Activated CD4-positive, alpha-beta T cell treated with anti-CD3 and anti-CD28 coated beads for 24 hours (primary cell): ENCODE measurements around the gene ARHGEF28.

ENCODE experiments used
- DNase-seq, 2 donors: peaks; one replicate each; pipeline ENCODE4 v3.0.0-alpha.2; 2020; ENCODE audit warnings: low read depth in 2 of 2

The ARHGEF28 gene

GRCh38 chr5:73899916-73900315 is 273.9 kb downstream of the ARHGEF28 start:
- DNase-seq: no peak

- DNase-seq: no peak
These were observed 274.6 kb downstream of the ARHGEF28 start for GRCh38 chr5:73900566-73900965.

GRCh38 chr5:73901043-73901442 is 275.0 kb downstream of the ARHGEF28 start:
- no peak for DNase-seq

DNA sequence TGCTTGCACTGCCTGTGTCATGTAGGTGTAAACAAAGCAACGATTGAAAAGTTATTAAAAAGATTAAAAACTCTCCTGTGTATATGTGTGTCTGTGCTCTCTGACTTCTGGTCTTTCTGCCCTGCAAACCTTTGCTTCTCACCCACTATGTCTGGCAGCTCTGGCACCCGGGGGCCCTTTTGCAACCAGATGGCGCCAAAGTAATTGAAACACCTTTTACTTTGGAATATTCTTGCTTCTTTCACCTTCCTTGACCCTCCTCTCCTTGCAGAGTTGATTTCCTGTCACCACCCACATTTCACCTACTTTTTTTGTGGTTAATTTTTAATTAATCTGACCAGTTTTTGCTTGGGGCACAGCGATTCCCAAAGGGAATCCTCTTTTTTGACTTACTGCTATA is 275.5 kb downstream of the ARHGEF28 start:
- DNase-seq: no peak

- DNase-seq: peak in 1 of 2 donors; percentile 3
These were observed 276.5 kb downstream of the ARHGEF28 start for GRCh38 chr5:73902327-73903051.

DNA sequence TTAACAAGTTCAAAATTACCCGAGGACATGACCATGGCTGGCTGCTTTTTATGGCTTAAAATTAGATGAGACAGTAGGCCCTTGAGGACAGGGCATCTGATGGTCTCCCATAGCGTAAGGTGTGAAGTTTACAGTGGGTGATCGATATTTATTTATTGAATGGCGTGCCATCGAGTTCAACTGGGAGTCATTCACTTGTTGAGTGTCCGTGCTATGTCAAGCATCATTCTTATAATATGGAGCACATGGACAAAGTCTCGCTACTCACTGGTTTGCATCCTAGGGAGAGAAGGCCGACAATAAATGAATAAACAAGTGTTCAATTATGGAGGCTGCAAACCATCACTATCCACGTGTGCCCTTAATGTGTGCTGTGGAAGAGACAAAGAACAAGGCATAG is 277.2 kb downstream of the ARHGEF28 start:
- no peak for DNase-seq

DNA sequence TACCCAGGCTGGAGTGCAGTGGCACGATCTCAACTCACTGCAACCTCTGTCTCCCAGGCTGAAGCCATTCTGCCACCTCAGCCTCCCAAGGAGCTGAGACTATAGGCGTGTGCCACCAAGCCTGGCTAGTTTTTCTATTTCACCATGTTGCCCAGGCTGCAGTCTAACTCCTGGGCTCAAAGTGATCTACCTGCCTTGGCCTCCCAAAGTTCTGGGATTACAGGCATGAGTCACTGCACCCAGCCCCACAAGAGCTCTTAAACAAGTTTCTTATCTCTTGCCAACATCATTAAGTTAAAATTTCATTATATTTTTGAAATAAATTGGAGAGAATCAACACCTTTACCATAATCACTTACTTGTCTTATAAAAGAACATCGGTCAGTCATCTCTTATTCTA is 280.3 kb downstream of the ARHGEF28 start:
- DNase-seq: no peak

DNA sequence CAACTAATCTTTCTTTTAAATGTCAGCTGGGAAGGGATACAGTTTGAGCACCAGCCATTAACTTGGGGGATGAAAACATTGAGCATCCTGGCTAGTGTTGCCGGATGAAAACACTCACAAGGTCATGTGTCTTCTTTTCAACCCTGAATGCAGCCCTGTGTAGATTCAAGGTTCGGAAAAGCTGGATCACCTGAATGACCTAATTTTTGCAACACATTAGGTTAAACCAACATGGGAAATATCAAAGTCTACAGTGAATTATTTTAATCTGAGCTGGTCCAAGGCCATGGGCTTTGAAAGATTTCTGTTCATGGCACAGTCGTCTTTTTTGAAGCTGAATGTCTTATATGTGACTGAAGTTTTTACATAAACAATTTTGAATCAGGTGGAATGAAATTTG is 281.2 kb downstream of the ARHGEF28 start:
- DNase-seq: no peak

- no peak for DNase-seq
These were observed 282.4 kb downstream of the ARHGEF28 start for GRCh38 chr5:73908395-73908794.

DNA sequence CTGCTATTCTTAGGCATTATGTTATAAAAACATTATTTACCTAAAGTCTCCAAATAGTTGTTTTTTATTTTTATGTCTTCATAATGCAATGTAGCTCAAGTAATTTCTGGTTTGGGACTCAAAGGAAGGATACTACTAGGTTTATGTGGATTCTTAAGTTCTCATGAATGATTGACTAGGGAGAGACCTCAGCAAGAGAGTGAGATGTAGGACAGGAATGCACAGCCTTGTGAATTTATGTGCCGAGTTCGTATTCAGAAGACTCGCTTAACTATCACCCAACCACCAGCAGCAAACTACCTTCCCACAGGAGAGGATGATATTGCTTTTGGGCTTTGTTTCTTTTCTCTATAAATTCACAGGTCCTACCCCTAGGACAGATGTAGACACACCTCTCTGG is 282.9 kb downstream of the ARHGEF28 start:
- no peak for DNase-seq

DNA sequence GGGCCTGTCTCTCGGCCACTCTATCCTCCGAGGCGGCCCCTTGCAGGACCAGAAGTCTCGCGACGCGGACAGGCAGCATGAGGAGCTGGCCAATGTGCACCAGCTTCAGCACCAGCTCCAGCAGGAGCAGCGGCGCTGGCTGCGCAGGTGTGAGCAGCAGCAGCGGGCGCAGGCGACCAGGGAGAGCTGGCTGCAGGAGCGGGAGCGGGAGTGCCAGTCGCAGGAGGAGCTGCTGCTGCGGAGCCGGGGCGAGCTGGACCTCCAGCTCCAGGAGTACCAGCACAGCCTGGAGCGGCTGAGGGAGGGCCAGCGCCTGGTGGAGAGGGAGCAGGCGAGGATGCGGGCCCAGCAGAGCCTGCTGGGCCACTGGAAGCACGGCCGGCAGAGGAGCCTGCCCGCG is 283.5 kb downstream of the ARHGEF28 start:
- no peak for DNase-seq

DNA sequence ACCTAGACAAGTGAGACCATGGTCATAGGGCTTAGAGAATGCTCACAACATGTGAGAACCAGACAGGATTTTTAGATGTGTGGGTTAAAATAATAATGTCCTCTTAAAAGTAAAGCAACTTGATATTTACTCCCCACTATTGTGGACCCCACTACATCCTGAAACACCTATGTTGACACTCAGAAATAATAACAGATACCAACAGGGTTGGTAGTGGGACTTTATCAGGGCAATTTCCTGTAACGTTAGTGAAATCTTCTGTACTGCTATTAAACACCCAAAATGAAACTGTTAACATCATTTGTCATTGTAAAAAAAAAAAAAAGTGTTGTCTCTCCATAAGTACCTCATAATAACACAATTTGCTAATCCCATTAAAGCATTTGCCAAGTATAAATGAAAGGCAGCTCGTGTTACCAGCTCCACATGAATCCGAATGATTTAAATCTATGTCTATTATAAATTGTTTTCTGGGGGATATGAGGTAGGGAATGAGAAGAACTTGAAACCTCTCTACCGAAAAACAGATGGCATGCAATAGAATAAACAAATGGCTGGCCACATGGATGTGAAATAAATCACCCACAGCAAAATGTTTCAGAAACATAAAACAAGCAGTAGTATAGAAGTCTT is 285.9 kb downstream of the ARHGEF28 start:
- DNase-seq: no peak

DNA sequence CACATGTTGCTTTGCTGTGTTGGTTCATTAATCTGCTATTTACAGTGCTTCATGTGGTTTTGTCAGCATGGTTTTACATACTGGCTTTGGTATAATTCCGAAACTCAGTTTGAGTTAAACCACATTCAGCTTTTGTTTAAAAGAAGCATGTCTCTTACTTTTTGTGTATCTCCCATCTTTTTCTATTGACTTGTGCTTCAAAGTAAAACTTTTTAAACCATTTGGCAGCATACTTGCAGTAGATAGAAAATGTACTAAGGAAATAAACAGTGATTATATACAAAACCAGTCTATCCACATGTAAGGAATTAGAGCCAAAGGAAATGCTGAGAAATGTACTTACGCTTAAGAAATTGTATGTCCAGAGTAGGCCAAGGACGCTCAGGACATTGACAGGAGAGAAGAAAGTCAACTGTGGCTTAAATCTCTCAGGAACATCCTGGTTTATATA is 286.9 kb downstream of the ARHGEF28 start:
- no peak for DNase-seq

DNA sequence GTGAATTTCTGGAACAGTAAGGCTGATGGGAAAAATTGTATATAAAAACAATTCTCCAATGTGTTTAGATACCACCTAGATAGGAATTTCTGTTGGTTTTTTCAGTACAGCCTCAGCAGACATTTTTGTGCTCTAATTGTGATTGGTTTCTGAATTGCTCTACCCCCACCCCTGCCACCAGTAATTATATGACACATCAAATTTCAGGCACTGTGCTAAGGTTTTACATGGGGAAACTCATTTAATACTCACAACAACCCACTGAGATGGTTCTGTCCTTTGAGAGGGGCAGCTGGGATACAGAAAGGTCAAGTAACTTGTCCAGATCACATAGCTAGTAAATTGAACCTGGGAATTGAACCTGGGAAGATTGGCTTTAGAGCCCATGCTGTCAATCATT is 288.0 kb downstream of the ARHGEF28 start:
- DNase-seq: no peak

GRCh38 chr5:73915345-73915744 is 289.3 kb downstream of the ARHGEF28 start:
- DNase-seq: no peak

- no peak for DNase-seq
These were observed 291.4 kb downstream of the ARHGEF28 start for GRCh38 chr5:73917433-73917832.

GRCh38 chr5:73917891-73918290 is 291.9 kb downstream of the ARHGEF28 start:
- no peak for DNase-seq

- DNase-seq: no peak
These were observed 292.8 kb downstream of the ARHGEF28 start for GRCh38 chr5:73918791-73919221.

DNA sequence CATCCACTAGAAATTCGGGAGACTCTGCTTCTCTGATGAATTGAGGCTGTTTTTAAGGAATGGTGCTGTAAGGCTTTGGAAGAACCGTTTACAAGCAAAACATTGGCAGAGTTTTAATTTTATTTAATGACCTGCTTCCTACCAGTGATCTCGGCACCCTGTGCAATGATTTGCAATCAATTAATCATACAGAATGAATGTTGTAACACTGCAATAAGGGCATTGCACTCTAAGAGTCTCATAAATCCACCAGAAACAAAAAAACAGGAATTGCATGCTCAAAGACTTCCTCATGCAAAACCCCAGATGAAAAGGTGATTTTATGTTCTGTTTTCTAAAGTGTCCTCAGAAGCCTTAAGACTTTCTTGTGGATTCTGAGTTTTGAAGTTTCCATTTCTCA is 295.7 kb downstream of the ARHGEF28 start:
- no peak for DNase-seq

GRCh38 chr5:73922224-73922623 is 296.2 kb downstream of the ARHGEF28 start:
- DNase-seq: no peak

GRCh38 chr5:73922875-73923557 is 297.0 kb downstream of the ARHGEF28 start:
- DNase-seq: no peak

DNA sequence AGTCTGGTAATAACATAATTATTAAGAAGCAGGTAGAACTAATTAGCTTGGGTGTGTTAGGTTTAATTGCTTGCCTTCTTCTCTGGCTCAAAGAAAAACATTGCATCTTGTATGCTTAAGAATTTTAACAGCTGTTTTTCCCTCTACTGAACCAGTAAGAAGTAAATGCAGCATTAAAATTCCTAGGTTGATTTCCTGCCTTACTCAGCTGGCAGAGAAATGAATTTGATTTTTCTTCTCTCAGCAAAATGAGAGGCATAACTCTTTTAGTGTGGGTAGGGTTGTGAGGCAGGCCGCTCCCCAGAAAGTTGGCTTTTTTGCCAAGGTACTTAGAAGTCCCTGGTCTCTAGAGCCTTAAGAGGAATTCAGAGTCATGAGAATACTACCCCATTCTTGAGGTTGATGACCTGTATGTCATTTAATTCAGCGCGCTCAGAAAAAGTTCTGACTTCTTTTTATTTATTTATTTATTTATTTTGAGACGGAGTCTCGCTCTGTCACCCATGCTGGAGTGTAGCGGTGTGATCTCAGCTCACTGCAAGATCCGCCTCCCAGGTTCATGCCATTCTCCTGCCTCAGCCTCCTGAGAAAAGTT is 302.6 kb downstream of the ARHGEF28 start:
- DNase-seq: no peak

GRCh38 chr5:73935719-73936118 is 309.7 kb downstream of the ARHGEF28 start:
- DNase-seq: no peak
